ENCODE data around the gene TOP2A.

GRCh38 chr17:40430272-40431230 is 12.9 kb upstream of the TOP2A start:
- no peak for TF ChIP-seq POLR2A (IDR thresholded peaks at IDR 0.05; ENCODE audit: low read depth, low read length)
- no peak for TF ChIP-seq POLR2AphosphoS5 (IDR thresholded peaks at IDR 0.05; ENCODE audit: low read depth, low read length)
- TF ChIP-seq POU2F2 (IDR thresholded peaks at IDR 0.05; ENCODE audit: low read depth, low read length): no peak
- no peak for TF ChIP-seq TAF1 (IDR thresholded peaks at IDR 0.05; ENCODE audit: low read depth, low read length)
- TF ChIP-seq PAX5 (IDR thresholded peaks at IDR 0.05; ENCODE audit: insufficient read depth, low read length, severe bottlenecking): no peak
